ENCODE data around the gene BMPER.

- TF ChIP-seq, protein P1, sequence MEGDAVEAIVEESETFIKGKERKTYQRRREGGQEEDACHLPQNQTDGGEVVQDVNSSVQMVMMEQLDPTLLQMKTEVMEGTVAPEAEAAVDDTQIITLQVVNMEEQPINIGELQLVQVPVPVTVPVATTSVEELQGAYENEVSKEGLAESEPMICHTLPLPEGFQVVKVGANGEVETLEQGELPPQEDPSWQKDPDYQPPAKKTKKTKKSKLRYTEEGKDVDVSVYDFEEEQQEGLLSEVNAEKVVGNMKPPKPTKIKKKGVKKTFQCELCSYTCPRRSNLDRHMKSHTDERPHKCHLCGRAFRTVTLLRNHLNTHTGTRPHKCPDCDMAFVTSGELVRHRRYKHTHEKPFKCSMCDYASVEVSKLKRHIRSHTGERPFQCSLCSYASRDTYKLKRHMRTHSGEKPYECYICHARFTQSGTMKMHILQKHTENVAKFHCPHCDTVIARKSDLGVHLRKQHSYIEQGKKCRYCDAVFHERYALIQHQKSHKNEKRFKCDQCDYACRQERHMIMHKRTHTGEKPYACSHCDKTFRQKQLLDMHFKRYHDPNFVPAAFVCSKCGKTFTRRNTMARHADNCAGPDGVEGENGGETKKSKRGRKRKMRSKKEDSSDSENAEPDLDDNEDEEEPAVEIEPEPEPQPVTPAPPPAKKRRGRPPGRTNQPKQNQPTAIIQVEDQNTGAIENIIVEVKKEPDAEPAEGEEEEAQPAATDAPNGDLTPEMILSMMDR (IDR thresholded peaks at IDR 0.05) = no peak
- no peak for TF ChIP-seq POLR2A (IDR thresholded peaks at IDR 0.05)
Observed at GRCh38 chr7:33919449-33919848, 14.1 kb downstream of the BMPER start.

Data from testis (tissue), 2 donors.